ENCODE results near the gene MAP3K15. TPM values are rescaled to one million over a fixed set of nuclear protein-coding genes. Genes with fewer than 3 reads are reported as not detected.

Gene MAP3K15
- 0.82 TPM for total RNA-seq

GRCh38 chrX:19514791-19515614 lies at the start of gene MAP3K15:
Gene MAP3K15 (minus strand): TSS chrX:19515508. CDS start chrX:19515261, 247 bp downstream.
- DNase-seq (ENCODE audit: low spot score in 2 of 2) (peak; percentile 22 to 32), FAIRE-seq (no peak)

DNA sequence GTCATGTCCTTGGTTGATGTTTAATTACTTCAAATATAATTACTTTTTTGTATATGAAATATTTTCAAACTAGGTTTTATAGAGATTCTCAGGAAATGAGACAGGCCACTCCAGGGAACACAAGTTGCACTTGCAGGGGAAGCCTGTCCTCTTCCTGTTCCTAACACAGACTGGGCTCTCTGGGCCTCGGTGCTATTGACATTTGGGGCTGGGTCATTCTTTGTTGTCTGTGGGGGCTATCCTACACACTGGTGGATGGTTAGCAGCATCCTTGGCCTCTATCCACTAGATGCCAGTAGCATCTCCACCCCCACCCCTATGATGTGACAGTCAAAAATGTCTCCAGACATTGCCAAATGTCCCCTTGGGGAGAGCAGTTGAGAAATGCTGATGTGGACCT lies 49.3 kb upstream of the MAP3K15 start:
- no peak for FAIRE-seq

DNA sequence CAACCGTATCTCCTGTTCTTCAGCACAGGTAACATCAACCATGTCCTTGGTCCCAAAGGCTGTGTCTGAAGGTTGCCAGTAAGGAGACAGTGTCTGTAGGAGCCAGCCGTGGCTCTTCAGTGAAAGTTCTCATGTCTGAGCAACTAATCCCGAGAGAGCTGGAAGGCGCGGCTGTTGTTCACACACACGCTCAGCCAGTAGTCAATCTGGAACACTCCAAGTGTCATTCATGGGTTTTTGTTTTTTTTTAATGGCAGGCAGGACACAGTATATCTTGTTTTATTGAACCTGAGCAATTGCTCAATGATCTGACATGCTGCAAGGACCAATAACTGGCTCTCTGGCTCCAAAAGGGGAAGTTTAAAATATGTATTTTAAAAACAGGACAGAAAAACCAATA lies 48.4 kb upstream of the MAP3K15 start:
- no peak for FAIRE-seq
- DNase-seq (ENCODE audit: low spot score in 2 of 2), result no peak

More for the DNA sequence above, 49.3 kb upstream of the MAP3K15 start:
- DNase-seq (ENCODE audit: low spot score in 2 of 2), result no peak

GRCh38 chrX:19563327-19563726 lies 48.0 kb upstream of the MAP3K15 start:
- DNase-seq (ENCODE audit: low spot score in 2 of 2) (no peak), FAIRE-seq (no peak)

- FAIRE-seq (no peak), DNase-seq (ENCODE audit: low spot score in 2 of 2) (no peak)
Observed at GRCh38 chrX:19560611-19561010, 45.3 kb upstream of the MAP3K15 start.

DNA sequence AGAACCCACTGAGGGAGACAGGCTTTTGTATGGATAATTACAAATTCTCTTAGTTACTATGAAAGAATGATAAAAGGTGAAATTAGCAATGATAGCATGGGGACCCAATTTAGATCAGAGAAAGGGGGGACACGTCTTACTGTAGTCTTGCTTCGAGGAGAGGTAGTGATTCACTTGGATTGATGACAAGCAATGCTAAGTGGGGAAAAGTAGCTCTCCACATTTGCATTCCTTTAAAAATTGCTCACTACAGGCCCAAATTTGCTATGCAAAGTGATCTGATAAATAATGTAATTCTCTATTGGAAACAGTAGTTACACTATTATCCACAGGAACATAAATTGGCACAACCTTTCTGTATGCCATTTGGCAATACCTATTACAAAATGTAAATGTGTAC lies 42.5 kb upstream of the MAP3K15 start:
- FAIRE-seq (no peak), DNase-seq (ENCODE audit: low spot score in 2 of 2) (no peak)

DNA sequence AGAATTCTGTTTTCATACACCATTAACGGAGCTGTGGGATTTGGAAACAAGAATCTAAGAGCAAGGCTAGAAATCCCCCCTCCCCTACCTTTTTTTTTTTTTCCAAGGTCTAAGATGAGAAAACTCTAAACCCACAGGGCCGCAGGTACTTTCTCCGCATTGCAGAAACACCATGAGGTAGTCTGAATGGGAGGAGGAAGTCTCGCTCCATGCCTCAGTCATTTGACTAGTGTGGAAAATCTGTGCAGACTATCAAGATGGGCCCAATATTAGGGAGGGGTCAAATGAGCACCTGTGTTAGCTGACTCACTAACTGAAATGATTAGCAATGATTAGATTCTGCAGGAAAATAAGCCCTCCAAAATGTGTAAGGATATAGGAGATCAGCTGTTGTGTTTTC lies 40.9 kb upstream of the MAP3K15 start:
- DNase-seq (ENCODE audit: low spot score in 2 of 2), result no peak
- FAIRE-seq, result no peak

DNA sequence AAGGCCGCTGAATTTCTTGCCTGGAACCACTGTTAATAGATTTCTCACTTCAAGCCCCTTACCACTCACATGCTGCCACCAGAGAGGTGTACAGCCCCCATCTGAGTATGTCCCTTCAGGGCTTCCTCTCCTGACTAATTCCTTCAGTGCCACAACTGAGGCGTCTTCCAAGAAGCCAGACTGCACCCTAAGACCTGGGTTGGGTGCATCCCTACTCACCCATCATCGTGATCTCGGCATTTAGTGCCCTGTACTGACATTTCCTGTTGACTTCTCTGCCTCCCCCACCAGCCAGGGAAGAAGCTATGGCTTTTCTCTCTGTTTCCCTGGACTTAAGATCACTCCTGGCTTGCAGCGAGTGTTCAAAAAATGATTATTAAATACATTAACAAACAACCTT lies 40.4 kb upstream of the MAP3K15 start:
- DNase-seq (ENCODE audit: low spot score in 2 of 2) (no peak), FAIRE-seq (no peak)

DNA sequence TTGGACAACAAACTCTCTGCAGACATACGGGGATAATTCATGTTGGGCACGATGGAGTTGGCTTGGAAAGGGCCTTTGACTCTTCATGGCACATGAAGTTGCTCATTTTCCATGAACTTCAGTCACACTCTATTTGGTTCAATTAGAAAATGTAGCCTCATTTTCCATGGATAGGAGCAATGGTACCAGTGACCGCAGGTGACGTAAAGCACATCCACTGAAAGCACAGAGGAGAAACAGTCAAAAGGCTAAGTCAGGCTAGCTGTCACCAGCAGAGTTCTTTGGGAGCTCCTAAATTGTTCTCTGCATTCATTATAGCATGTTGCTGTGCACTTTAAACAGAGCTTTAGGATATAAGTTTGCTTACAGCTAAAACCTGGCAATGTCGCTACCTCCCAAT lies 39.9 kb upstream of the MAP3K15 start:
- DNase-seq (ENCODE audit: low spot score in 2 of 2), result no peak
- no peak for FAIRE-seq

DNA sequence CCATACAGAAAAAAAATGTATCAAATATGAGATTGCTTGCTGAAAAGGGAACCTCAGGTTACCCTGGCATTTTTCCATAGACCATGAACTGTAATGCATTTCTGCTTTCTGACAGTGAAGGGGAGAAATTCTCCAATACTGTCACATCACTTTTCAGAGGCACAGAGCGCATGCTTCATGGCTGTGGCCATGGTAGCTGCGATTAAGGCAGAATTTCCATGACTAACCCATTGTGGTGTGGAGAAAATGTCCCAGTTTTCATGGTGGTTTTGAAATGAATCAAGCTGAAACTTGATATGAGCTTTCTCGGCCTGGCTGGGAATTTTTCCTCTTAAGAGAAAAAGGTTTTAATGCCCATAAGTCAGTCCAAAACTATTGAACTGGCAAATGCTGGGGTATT lies 39.5 kb upstream of the MAP3K15 start:
- DNase-seq (ENCODE audit: low spot score in 2 of 2) (no peak), FAIRE-seq (no peak)

GRCh38 chrX:19552793-19553192 lies 37.5 kb upstream of the MAP3K15 start:
- FAIRE-seq (no peak), DNase-seq (ENCODE audit: low spot score in 2 of 2) (no peak)

DNA sequence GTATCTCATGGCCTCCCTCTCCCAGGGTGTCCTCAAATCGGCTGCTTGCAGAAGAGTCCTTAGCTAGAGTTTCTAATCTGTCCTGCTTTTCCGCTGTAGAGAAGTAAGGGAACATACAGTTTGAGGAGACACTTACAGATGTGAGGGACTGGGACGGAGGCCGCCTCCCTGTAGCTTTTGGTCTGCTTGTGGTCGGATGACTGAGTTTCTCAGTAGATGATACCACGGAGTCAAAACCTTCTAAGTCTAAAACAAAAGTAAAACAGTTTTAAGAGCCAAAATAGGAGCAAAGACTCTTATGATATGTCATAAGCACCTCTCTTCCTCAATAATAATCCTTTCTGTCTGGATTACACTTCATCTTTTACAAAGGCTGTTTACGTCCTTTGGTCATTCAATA lies 34.5 kb upstream of the MAP3K15 start:
- DNase-seq (ENCODE audit: low spot score in 2 of 2), result no peak
- no peak for FAIRE-seq

DNA sequence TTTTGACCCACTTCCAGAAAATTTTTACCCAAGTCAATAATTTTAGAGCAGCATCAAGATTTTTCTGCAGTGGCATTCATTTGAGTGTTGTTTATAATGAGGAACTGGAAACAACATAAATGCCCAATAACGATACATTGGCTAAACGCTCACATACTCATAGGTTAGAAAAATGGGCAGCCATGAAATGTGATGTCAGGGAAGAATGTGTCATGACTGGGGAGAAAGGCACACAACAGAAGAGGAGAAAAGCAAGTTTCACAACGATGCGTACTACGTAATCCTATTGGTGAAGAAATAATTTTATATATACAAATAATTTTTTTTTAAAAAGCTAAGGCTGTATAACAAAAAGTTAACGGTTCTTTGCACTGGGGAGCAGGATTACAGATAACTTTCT lies 33.6 kb upstream of the MAP3K15 start:
- DNase-seq (ENCODE audit: low spot score in 2 of 2) (no peak), FAIRE-seq (no peak)

DNA sequence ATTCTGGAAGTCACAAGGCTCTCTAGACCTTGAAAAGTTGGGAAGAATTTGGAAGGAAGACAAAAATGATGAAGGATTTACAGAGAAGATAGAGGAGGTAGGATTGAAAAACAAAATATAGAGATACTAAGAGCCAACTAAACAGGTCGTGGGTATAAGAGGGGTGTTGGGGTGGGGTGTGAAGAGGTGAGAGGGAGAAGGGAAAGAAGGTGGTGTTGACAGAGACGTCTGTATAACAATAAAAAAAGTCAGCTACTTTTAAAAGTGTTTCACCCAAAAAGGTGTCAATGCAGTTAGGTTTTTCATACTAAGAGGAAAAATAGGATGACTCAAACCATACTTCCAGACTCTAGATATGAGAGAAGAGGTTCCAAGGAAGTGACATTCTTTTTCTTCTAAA lies 33.0 kb upstream of the MAP3K15 start:
- DNase-seq (ENCODE audit: low spot score in 2 of 2) (no peak), FAIRE-seq (no peak)

DNA sequence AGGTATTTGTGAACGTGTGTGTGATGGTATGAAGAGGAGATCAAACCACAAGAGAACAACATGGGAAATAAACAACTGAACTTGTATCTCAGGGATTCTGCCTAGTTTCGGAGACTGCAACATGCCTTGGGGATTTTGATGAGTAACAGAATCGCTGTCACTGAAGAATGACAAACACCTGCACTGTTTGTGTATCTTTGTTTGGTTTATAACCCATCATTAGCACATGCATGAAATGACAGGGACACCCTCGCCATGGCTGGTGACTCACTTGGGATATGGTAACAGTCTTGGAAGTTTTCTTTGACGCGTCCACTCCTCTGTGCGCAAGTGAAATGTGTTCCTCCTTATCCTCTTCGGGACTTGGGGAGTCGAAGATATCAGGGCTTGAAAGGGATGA lies 30.3 kb upstream of the MAP3K15 start:
- DNase-seq (ENCODE audit: low spot score in 2 of 2) (no peak), FAIRE-seq (no peak)

GRCh38 chrX:19544693-19545305 lies 29.5 kb upstream of the MAP3K15 start:
- DNase-seq (ENCODE audit: low spot score in 2 of 2) (peak; percentile 35 to 36), FAIRE-seq (no peak)

- peak in 1 of 2 donors; percentile 13 for DNase-seq (ENCODE audit: low spot score in 2 of 2)
- FAIRE-seq, result no peak
Observed at GRCh38 chrX:19543951-19544381, 28.7 kb upstream of the MAP3K15 start.

GRCh38 chrX:19543020-19543715 lies 27.9 kb upstream of the MAP3K15 start:
- DNase-seq (ENCODE audit: low spot score in 2 of 2) (no peak), FAIRE-seq (no peak)

GRCh38 chrX:19541931-19542330 lies 26.6 kb upstream of the MAP3K15 start:
- DNase-seq (ENCODE audit: low spot score in 2 of 2), result no peak
- FAIRE-seq, result no peak

DNA sequence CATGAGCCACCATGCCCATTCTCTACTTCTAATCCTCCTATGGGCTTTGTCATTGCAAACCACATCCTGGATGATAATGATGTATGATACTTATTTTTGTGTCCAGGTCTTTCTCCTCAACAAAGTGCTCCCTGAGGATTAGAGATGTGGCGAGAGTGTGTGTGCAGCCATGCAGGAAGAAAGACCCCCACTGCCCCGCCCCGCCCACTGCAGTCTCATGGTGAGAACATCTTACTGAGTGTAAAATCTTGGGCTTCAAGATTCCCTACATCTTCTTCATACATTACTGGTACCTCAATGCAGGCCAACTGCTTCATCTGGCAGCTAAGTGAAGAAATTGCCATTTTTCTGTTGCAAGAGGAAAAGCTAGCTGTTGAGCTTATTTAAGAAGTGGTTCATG lies 25.9 kb upstream of the MAP3K15 start:
- DNase-seq (ENCODE audit: low spot score in 2 of 2), result no peak
- FAIRE-seq, result no peak

- no peak for FAIRE-seq
Observed at GRCh38 chrX:19540076-19540475, 24.8 kb upstream of the MAP3K15 start.

DNA sequence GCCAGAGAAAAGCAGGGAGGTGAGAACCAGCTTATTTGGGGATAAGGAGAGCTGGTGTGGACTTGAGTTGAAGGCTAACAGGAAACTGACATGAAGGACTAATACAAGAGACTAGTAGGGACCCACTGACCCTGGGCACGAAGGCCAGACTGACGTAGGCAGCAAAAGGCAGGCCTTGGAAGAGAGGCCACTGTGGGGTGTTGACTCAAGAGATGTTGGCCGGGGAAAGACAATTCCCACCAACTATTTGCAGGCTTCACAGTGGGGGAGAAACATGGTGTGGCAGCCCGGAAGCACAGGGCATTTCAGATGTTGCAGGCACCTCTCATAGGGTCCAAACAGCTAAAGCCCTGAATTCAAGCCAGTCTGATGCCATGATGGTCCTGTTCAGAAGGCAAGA lies 24.4 kb upstream of the MAP3K15 start:
- DNase-seq (ENCODE audit: low spot score in 2 of 2) (no peak), FAIRE-seq (no peak)

More at GRCh38 chrX:19540076-19540475, 24.8 kb upstream of the MAP3K15 start:
- no peak for DNase-seq (ENCODE audit: low spot score in 2 of 2)

Measured in frontal cortex (tissue), 4 donors.